Glutamatergic neuron (in vitro differentiated cells): ENCODE data around the gene SNAP91. TPM values are rescaled to one million over a fixed set of nuclear protein-coding genes. Genes with fewer than 3 reads are reported as not detected.

Source experiments
- DNase-seq: peaks from one replicate; pipeline ENCODE4 v3.0.0; 2022
- H3K27ac Mint-ChIP-seq: one replicate; pipeline ENCODE4 v1.8.0; 2020; ENCODE audit warnings: mild to moderate bottlenecking, mixed read lengths, inconsistent platforms; ENCODE audit not compliant: unreplicated experiment
- H3K27me3 Mint-ChIP-seq: one replicate; pipeline ENCODE4 v1.8.0; 2020; ENCODE audit warnings: mild to moderate bottlenecking, moderate library complexity, mixed read lengths, inconsistent platforms; ENCODE audit not compliant: unreplicated experiment
- H3K36me3 Mint-ChIP-seq: one replicate; pipeline ENCODE4 v1.8.0; 2020; ENCODE audit warnings: mild to moderate bottlenecking, mixed read lengths, inconsistent platforms; ENCODE audit not compliant: unreplicated experiment
- H3K4me1 Mint-ChIP-seq: one replicate; pipeline ENCODE4 v1.8.0; 2020; ENCODE audit warnings: mild to moderate bottlenecking, low read depth, mixed read lengths, inconsistent platforms; ENCODE audit not compliant: unreplicated experiment
- H3K4me3 Mint-ChIP-seq: one replicate; pipeline ENCODE4 v1.8.0; 2020; ENCODE audit warnings: mild to moderate bottlenecking, mixed read lengths, inconsistent platforms; ENCODE audit not compliant: unreplicated experiment
- H3K9me3 Mint-ChIP-seq: one replicate; pipeline ENCODE4 v1.8.0; 2020; ENCODE audit warnings: mild to moderate bottlenecking, moderate library complexity, mixed read lengths, inconsistent platforms; ENCODE audit not compliant: unreplicated experiment
- CTCF ChIP-seq: fragments of 200-600 bp; sonication (generic); IDR thresholded peaks from one replicate; pipeline ENCODE4 v1.5.0; 2021; ENCODE audit not compliant: partially characterized antibody, unreplicated experiment
- total RNA-seq: library from RNA; stranded (reverse); fragmentation: NEBNext Ultra II Directional; extraction: Animal tissue kit (Norgen Biotek cat#: 25700); gene quantifications from one replicate; pipeline ENCODE4 v1.2.1, GENCODE V29; 2021; ENCODE audit not compliant: unreplicated experiment

SNAP91 gene
- total RNA-seq, 1 donor from 2014 or later: 52.4 TPM

- Mint-ChIP-seq H3K4me1 (peaks cover 46% of the 10 kb centered on the region), H3K27me3 (peaks cover 2% of the 10 kb centered on the region), H3K9me3 (peaks cover 5% of the 10 kb centered on the region), H3K36me3 (no peaks in the 10 kb centered on the region), H3K4me3 (no peak overlapping the region), H3K27ac (no peak overlapping the region)
- no peak for TF ChIP-seq CTCF
- DNase-seq: no peak
Observed at GRCh38 chr6:83600459-83600858, 108.4 kb downstream of the SNAP91 start.

GRCh38 chr6:83597511-83597910 is 111.4 kb downstream of the SNAP91 start:
- DNase-seq: no peak
- H3K27me3 Mint-ChIP-seq: peaks cover 2% of the 10 kb centered on the region
- H3K27ac Mint-ChIP-seq: peak overlapping the region; percentile 93
- peaks cover 5% of the 10 kb centered on the region for H3K9me3 Mint-ChIP-seq
- H3K36me3 Mint-ChIP-seq: peaks cover 4% of the 10 kb centered on the region
- H3K4me3 Mint-ChIP-seq: peak overlapping the region; percentile 47
- TF ChIP-seq CTCF: no peak
- H3K4me1 Mint-ChIP-seq: peaks cover 41% of the 10 kb centered on the region

- peak; percentile 39 for DNase-seq
- Mint-ChIP-seq H3K4me1 (peaks cover 38% of the 10 kb centered on the region), H3K27ac (peak overlapping the region; percentile 93)
Observed at GRCh38 chr6:83597051-83597450, 111.8 kb downstream of the SNAP91 start.

GRCh38 chr6:83594941-83595340 is 114.0 kb downstream of the SNAP91 start:
- H3K27ac Mint-ChIP-seq: no peak overlapping the region
- TF ChIP-seq CTCF: no peak
- no peak for DNase-seq
- H3K36me3 Mint-ChIP-seq: peaks cover 9% of the 10 kb centered on the region
- H3K4me3 Mint-ChIP-seq: no peak overlapping the region
- H3K4me1 Mint-ChIP-seq: peaks cover 27% of the 10 kb centered on the region
- peaks cover 5% of the 10 kb centered on the region for H3K9me3 Mint-ChIP-seq
- peaks cover 2% of the 10 kb centered on the region for H3K27me3 Mint-ChIP-seq

More at GRCh38 chr6:83597051-83597450, 111.8 kb downstream of the SNAP91 start:
- Mint-ChIP-seq H3K4me3 (peak overlapping the region; percentile 47), H3K9me3 (peaks cover 5% of the 10 kb centered on the region), H3K27me3 (peaks cover 2% of the 10 kb centered on the region), H3K36me3 (peaks cover 7% of the 10 kb centered on the region)
- TF ChIP-seq CTCF: no peak

GRCh38 chr6:83593395-83593785 is 115.5 kb downstream of the SNAP91 start:
- H3K4me1 Mint-ChIP-seq: peaks cover 21% of the 10 kb centered on the region
- no peak overlapping the region for H3K4me3 Mint-ChIP-seq
- TF ChIP-seq CTCF: no peak
- H3K9me3 Mint-ChIP-seq: peaks cover 5% of the 10 kb centered on the region
- H3K27me3 Mint-ChIP-seq: peaks cover 2% of the 10 kb centered on the region
- H3K36me3 Mint-ChIP-seq: peaks cover 9% of the 10 kb centered on the region
- no peak overlapping the region for H3K27ac Mint-ChIP-seq
- DNase-seq: no peak
